Measurements from ENCODE around the gene PTPRR.
"Not testable (repeated sequence)": the region's sequence is repeated elsewhere in the genome, so short reads cannot be mapped to it uniquely, and the experiment has no call there.

The PTPRR gene

DNA sequence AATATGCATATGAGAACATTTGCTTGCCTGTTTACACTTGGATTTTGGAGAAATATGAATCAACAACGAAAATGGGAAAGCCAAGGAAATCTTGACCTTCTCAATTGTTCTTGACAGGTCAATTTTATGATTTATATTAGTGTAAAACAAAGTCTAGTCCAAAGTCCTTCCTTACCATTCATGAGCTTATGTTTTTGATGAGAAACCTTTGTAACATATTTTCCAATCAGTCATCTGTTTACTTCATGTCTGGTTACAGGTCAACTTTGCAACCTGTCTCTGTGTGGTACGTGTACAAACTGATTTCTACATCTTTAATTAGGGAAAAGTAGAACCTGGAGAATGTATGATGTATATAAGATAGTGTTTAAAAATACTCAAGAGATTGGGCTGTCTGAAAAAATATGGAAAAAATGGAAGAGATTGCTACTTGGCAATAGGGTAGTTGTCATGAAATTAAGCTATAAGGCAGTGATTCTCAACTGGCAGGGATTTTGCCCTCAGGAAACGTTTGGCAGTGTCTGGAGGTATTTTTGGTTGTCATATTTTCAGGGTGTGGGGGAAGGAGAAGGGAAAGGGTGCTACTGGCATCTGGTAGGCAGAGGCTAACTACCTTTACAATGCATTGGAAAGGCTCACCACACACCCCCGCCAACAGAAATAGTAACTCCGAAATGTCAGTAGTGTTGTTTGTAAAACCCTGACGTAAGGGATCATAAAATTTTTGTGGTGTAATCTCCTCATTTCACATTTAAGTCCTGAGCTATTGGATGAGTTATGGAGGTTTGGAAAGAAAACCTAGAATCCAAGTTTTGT, 172.9 kb downstream of the PTPRR start:
- no peak for DNase-seq (ENCODE audit: extremely low read depth, low read depth)
- H3K4me3 ChIP-seq (replicated peaks; ENCODE audit: low read depth, low read length): no peak overlapping the region
- TF ChIP-seq, protein P1, sequence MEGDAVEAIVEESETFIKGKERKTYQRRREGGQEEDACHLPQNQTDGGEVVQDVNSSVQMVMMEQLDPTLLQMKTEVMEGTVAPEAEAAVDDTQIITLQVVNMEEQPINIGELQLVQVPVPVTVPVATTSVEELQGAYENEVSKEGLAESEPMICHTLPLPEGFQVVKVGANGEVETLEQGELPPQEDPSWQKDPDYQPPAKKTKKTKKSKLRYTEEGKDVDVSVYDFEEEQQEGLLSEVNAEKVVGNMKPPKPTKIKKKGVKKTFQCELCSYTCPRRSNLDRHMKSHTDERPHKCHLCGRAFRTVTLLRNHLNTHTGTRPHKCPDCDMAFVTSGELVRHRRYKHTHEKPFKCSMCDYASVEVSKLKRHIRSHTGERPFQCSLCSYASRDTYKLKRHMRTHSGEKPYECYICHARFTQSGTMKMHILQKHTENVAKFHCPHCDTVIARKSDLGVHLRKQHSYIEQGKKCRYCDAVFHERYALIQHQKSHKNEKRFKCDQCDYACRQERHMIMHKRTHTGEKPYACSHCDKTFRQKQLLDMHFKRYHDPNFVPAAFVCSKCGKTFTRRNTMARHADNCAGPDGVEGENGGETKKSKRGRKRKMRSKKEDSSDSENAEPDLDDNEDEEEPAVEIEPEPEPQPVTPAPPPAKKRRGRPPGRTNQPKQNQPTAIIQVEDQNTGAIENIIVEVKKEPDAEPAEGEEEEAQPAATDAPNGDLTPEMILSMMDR (IDR thresholded peaks at IDR 0.05; ENCODE audit: low read depth, low read length, missing control alignments): no peak

- H3K4me3 ChIP-seq (replicated peaks; ENCODE audit: low read depth, low read length): no peak overlapping the region
- TF ChIP-seq, protein P1 (IDR thresholded peaks at IDR 0.05; ENCODE audit: low read depth, low read length, missing control alignments): no peak
- no peak for DNase-seq (ENCODE audit: extremely low read depth, low read depth)
These were observed 175.5 kb downstream of the PTPRR start for GRCh38 chr12:70745048-70745447.

GRCh38 chr12:70744178-70744577, 176.4 kb downstream of the PTPRR start:
- no peak for DNase-seq (ENCODE audit: extremely low read depth, low read depth)
- no peak overlapping the region for H3K4me3 ChIP-seq (replicated peaks; ENCODE audit: low read depth, low read length)
- TF ChIP-seq, protein P1 (IDR thresholded peaks at IDR 0.05; ENCODE audit: low read depth, low read length, missing control alignments): no peak

DNA sequence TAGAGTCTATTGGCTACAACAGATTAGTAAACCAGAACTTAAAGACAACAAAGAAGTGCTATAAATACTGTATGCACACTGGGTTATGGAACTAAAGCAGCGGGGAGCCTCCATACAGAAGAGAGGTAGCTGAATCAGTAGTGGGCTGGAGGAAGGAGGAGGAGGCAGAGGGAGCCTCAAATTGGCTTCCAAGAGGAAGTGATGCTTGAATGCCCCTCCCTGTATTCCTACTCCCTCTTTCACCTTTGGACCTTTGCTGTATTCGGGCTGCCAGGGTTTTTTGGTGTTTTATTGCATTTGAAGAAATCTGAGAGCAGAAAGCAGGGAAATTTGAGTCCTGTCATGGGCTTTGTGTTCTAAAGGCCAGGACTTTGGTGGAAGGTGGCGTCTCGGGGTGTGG, 179.3 kb downstream of the PTPRR start:
- H3K4me3 ChIP-seq (replicated peaks; ENCODE audit: low read depth, low read length): no peak overlapping the region
- no peak for DNase-seq (ENCODE audit: extremely low read depth, low read depth)
- TF ChIP-seq, protein P1 (IDR thresholded peaks at IDR 0.05; ENCODE audit: low read depth, low read length, missing control alignments): no peak

DNA sequence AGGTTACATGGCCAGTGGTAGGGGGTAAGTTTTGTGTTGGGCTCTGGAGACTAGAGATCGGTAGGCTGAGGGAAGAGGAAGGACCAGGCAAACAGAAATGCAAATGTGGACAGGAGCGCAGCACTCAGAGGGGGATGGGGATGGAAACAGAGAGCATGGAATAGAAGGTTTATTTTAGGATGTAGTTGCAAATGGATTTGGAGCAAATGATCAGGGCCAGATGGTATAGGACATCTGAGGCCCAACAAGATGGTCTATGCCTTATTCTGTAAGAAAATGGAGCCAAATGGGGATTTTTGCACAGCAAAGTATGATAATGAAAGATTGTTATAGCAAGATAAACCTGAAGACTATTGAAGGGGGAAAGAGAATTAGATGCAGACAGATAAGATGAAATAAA, 180.8 kb downstream of the PTPRR start:
- TF ChIP-seq, protein P1 (IDR thresholded peaks at IDR 0.05; ENCODE audit: low read depth, low read length, missing control alignments): no peak
- no peak for DNase-seq (ENCODE audit: extremely low read depth, low read depth)
- no peak overlapping the region for H3K4me3 ChIP-seq (replicated peaks; ENCODE audit: low read depth, low read length)

DNA sequence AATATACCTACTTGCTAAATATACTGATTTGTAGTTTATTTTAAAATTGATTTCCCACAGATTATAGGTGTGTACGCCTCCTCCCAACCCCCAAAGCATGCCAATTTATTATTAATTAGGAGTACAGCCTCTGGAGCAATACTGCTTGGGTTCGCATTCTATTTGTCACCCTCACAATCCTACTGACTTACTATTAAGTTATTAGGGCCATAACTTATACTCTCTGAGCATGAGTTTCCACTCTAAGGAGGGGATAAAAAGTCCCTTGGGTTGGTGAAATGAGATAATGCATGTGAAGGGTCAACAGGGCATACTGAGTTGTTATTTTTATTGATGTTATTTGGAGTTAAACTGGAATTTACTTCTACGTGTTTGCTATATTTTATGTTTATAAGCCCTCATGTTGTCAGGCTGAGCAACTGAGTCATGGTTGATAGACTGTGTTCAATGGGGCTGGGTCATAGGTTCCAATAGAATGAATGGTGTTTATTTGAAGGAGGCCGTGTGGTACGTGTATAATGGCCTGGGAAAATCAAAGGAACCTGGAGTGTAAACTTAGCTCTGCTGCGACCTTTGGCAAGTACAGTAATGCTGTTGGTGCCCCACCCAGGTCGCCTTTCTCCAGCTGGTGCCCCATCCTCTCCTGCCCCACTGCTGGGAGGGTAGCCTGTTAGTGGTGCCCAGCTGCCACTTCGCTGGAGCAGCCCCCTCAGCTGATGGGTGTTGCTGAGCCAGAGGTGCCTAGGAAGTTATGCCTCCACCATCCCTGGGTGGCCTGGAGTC, 184.0 kb downstream of the PTPRR start:
- TF ChIP-seq, protein P1 (IDR thresholded peaks at IDR 0.05; ENCODE audit: low read depth, low read length, missing control alignments): no peak

GRCh38 chr12:70735197-70735596, 185.3 kb downstream of the PTPRR start:
- H3K4me3 ChIP-seq (replicated peaks; ENCODE audit: low read depth, low read length); DNase-seq (ENCODE audit: extremely low read depth, low read depth): not testable (repeated sequence)

More for the DNA sequence above, 184.0 kb downstream of the PTPRR start:
- H3K4me3 ChIP-seq (replicated peaks; ENCODE audit: low read depth, low read length): no peak overlapping the region
- DNase-seq (ENCODE audit: extremely low read depth, low read depth): no peak
